Caco-2 (cell line): ENCODE measurements around the gene PEX14. TPM values are rescaled to one million over a fixed set of nuclear protein-coding genes. Genes with fewer than 3 reads are reported as not detected.

ENCODE experiments used
- BruUV-seq: library from RNA; stranded (reverse); fragments of 400-500 nt; replicated peaks from 2 replicates; lab custom pipeline; 2021; lab: Mats Ljungman, UMichigan
- CTCF ChIA-PET: fragments of 300-600 bp; sonication (Branson Sonifier 250); formaldehyde crosslinking; loops from one replicate; lab custom pipeline; 2022; ENCODE audit warnings: antibody characterized with exemption; lab: Charles Lee
- POLR2A ChIA-PET: fragments of 300-600 bp; sonication (Branson Sonifier 250); formaldehyde crosslinking; loops from one replicate; lab custom pipeline; 2022; ENCODE audit warnings: antibody characterized with exemption; lab: Charles Lee
- DNase-seq, 2 experiments: peaks; one replicate each; pipeline versions ENCODE4 v3.0.0 to v3.0.0-alpha.2; 2020 to 2022
- H3K27me3 ChIP-seq: replicated peaks from 2 replicates; pipeline ENCODE4 v1.6.0; 2011; ENCODE audit warnings: low read length; ENCODE audit not compliant: control insufficient read depth, insufficient read depth
- H3K36me3 ChIP-seq: 2 replicates; pipeline ENCODE4 v1.5.1; 2011; ENCODE audit warnings: low read length; ENCODE audit not compliant: control insufficient read depth, insufficient read depth
- H3K4me1 ChIP-seq: fragments of 250-450 bp; sonication (Bioruptor Pico); 2 replicates; pipeline ENCODE4 v1.5.1; 2020; ENCODE audit warnings: mild to moderate bottlenecking
- H3K4me3 ChIP-seq: 2 replicates; pipeline ENCODE4 v1.5.1; 2011; ENCODE audit warnings: low read depth, mild to moderate bottlenecking, control low read depth, low read length
- H3K9me3 ChIP-seq: fragments of 250-450 bp; sonication (Bioruptor Pico); 2 replicates; pipeline ENCODE4 v1.5.1; 2020; ENCODE audit warnings: mild to moderate bottlenecking, moderate library complexity
- H3K27ac Mint-ChIP-seq: one replicate; pipeline ENCODE4 v1.8.0; 2022; ENCODE audit warnings: mixed read lengths; ENCODE audit not compliant: unreplicated experiment
- H3K27me3 Mint-ChIP-seq: one replicate; pipeline ENCODE4 v1.8.0; 2022; ENCODE audit warnings: mixed read lengths; ENCODE audit not compliant: insufficient read depth, unreplicated experiment
- H3K36me3 Mint-ChIP-seq: one replicate; pipeline ENCODE4 v1.8.0; 2022; ENCODE audit warnings: mild to moderate bottlenecking, mixed read lengths; ENCODE audit not compliant: insufficient read depth, unreplicated experiment
- H3K4me1 Mint-ChIP-seq: one replicate; pipeline ENCODE4 v1.8.0; 2022; ENCODE audit warnings: low read depth, mixed read lengths; ENCODE audit not compliant: unreplicated experiment
- H3K4me3 Mint-ChIP-seq: one replicate; pipeline ENCODE4 v1.8.0; 2022; ENCODE audit warnings: mild to moderate bottlenecking, moderate library complexity, mixed read lengths; ENCODE audit not compliant: unreplicated experiment
- H3K9me3 Mint-ChIP-seq: one replicate; pipeline ENCODE4 v1.8.0; 2022; ENCODE audit warnings: mixed read lengths; ENCODE audit not compliant: unreplicated experiment
- intact Hi-C: fragments of 100-400 bp; cut with micrococcal nuclease; formaldehyde crosslinking; loops from one replicate; pipeline ENCODE4 v1.10.0; 2022; ENCODE audit not compliant: unreplicated experiment
- total RNA-seq: library from RNA; stranded (reverse); gene quantifications from 2 replicates; pipeline ENCODE4 v1.2.3, GENCODE V29; 2022
- TF ChIP-seq, protein P1 (sequence below), 2 experiments: fragments of 200-600 bp in 1 of 2; IDR thresholded peaks; 1 replicate in 1 of 2; 2 replicates in 1 of 2; pipeline versions ENCODE4 v1.5.1 to v1.8.0; 2011 to 2022; ENCODE audit warnings: antibody characterized with exemption in 1 of 2, control low read depth in 1 of 2, inconsistent platforms in 1 of 2, low read depth in 1 of 2, low read length in 1 of 2, mild to moderate bottlenecking in 1 of 2, moderate library complexity in 1 of 2; ENCODE audit not compliant: insufficient read depth in 1 of 2, severe bottlenecking in 1 of 2, unreplicated experiment in 1 of 2

The PEX14 gene
- total RNA-seq, 1 experiment from 2014 or later = 22.2 TPM

DNA sequence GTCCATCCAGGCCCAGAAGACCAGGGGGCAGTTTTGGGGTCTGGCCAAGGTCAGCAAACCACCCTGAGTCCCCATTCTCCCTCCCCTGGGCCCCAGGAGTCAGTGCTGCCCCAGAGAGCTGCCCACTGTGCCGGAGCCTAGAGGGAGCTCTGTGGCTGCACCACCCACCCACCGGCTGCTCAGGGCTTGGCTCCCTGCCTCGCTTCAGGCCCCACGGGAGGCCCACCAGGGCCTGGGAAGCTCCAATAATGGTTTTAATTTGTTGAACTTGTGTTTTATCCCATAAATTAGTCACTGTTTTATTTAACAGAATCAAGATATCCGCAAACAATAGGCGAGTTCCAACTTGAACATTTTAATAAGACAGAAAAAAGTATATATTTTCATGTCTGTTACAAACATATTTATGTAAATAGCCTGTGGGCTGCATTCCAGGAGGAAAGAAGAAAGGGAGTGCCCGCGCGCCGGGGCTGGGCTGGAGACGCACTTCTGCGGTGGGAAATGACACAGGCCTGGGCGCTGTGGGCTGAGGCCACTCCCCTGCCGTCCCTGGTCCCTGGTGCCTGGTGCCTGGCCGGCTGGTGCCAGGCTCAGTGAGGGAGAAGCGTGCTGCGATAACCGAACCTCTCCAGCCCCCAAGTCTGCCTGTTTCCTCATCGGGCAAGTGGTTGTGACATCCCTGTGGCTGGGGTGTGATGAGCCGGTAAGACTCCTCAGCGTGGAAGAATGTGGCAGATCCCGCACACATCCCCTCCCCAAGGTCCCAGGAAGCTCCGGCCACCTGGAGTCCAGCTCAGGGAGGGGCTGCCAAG, 160.5 kb downstream of the PEX14 start:
- Mint-ChIP-seq H3K27ac (no peak overlapping the region), H3K4me1 (no peaks in the 10 kb centered on the region), H3K27me3 (no peaks in the 10 kb centered on the region), H3K36me3 (peaks cover 7% of the 10 kb centered on the region), H3K9me3 (no peaks in the 10 kb centered on the region), H3K4me3 (no peak overlapping the region)
- no peak overlapping the region for H3K4me3 ChIP-seq
- BruUV-seq = no TSS peak
- H3K27me3 ChIP-seq = no peaks in the 10 kb centered on the region
- no peak for DNase-seq
- no peaks in the 10 kb centered on the region for H3K9me3 ChIP-seq
- intact Hi-C loops = loop anchor here (10.0 kb wide), 1 partner anchor 120 kb away; no protein-coding TSS in a partner anchor
- no peaks in the 10 kb centered on the region for H3K36me3 ChIP-seq
- no peaks in the 10 kb centered on the region for H3K4me1 ChIP-seq
- ChIA-PET CTCF (no interaction called here), POLR2A (no interaction called here)
- TF ChIP-seq, protein P1, sequence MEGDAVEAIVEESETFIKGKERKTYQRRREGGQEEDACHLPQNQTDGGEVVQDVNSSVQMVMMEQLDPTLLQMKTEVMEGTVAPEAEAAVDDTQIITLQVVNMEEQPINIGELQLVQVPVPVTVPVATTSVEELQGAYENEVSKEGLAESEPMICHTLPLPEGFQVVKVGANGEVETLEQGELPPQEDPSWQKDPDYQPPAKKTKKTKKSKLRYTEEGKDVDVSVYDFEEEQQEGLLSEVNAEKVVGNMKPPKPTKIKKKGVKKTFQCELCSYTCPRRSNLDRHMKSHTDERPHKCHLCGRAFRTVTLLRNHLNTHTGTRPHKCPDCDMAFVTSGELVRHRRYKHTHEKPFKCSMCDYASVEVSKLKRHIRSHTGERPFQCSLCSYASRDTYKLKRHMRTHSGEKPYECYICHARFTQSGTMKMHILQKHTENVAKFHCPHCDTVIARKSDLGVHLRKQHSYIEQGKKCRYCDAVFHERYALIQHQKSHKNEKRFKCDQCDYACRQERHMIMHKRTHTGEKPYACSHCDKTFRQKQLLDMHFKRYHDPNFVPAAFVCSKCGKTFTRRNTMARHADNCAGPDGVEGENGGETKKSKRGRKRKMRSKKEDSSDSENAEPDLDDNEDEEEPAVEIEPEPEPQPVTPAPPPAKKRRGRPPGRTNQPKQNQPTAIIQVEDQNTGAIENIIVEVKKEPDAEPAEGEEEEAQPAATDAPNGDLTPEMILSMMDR (IDR thresholded peaks at IDR 0.05; ENCODE audit: insufficient read depth in 1 of 2, low read depth in 1 of 2, low read length in 1 of 2, severe bottlenecking in 1 of 2, unreplicated experiment in 1 of 2) = no peak

DNA sequence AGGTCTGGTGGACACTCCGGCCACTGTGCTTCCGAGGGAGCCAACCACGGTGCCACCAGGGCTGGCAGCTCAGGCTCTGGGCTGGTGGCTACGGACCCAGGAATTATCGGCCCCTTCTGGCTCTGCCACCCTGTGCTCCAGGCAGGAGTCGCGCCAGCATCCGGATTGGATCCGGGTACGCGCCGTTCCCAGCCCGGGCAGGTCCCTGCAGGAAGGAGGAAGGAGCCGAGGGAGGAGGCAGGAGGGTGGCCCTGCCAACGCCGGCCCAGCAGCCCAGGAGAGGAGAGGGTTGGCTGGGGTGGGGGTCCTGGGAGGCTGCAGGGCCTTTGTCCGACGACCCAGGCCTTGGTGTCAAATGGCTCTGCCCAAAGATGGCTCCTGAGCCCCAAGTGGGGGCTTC, 161.2 kb downstream of the PEX14 start:
- peaks cover 1% of the 10 kb centered on the region for H3K4me1 Mint-ChIP-seq
- Histone ChIP-seq H3K4me3 (no peak overlapping the region), H3K9me3 (no peaks in the 10 kb centered on the region), H3K4me1 (no peaks in the 10 kb centered on the region), H3K36me3 (no peaks in the 10 kb centered on the region), H3K27me3 (no peaks in the 10 kb centered on the region)
- intact Hi-C loops = loop anchor here (10.0 kb wide), 1 partner anchor 121 kb away; no protein-coding TSS in a partner anchor
- no peak for DNase-seq
- BruUV-seq = no TSS peak
- no peaks in the 10 kb centered on the region for H3K27me3 Mint-ChIP-seq
- H3K9me3 Mint-ChIP-seq = no peaks in the 10 kb centered on the region
- TF ChIP-seq, protein P1 (IDR thresholded peaks at IDR 0.05; ENCODE audit: insufficient read depth in 1 of 2, low read depth in 1 of 2, low read length in 1 of 2, severe bottlenecking in 1 of 2, unreplicated experiment in 1 of 2) = no peak
- POLR2A ChIA-PET = no interaction called here
- no peak overlapping the region for H3K4me3 Mint-ChIP-seq
- H3K36me3 Mint-ChIP-seq = peaks cover 7% of the 10 kb centered on the region
- CTCF ChIA-PET = interaction anchor here (0.7 kb wide), 1 partner anchor 50 kb away, joined by 7 read pairs; no protein-coding TSS in a partner anchor
- H3K27ac Mint-ChIP-seq = no peak overlapping the region

DNA sequence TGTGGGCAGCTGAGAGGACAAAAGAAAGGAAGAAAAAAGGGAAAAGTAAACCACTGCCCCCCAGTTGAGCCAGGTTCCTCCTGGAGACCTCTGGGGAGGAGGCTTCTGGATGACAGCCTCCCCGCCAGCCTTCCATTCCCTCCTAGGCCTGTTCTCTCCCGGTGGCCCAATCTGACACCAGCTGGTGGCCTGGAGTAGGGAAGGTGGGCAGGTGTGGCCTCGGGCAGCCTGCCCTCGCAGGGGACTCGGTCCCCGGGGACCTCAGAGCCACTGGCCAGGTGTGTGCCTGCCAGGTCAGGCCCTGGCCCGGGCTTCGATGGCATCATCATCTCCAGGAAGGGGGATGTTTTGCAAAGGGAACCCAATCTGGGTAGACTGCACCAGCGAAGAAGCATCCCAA, 162.7 kb downstream of the PEX14 start:
- intact Hi-C loops = loop anchor here (10.0 kb wide), 1 partner anchor 123 kb away; no protein-coding TSS in a partner anchor
- CTCF ChIA-PET = no interaction called here
- H3K27me3 Mint-ChIP-seq = no peaks in the 10 kb centered on the region
- TF ChIP-seq, protein P1 (IDR thresholded peaks at IDR 0.05; ENCODE audit: insufficient read depth in 1 of 2, low read depth in 1 of 2, low read length in 1 of 2, severe bottlenecking in 1 of 2, unreplicated experiment in 1 of 2) = no peak
- no peak overlapping the region for H3K27ac Mint-ChIP-seq
- peaks cover 4% of the 10 kb centered on the region for H3K4me1 Mint-ChIP-seq
- no peaks in the 10 kb centered on the region for H3K9me3 Mint-ChIP-seq
- DNase-seq = no peak
- Histone ChIP-seq H3K4me3 (no peak overlapping the region), H3K4me1 (no peaks in the 10 kb centered on the region), H3K27me3 (no peaks in the 10 kb centered on the region), H3K36me3 (no peaks in the 10 kb centered on the region), H3K9me3 (no peaks in the 10 kb centered on the region)
- no peak overlapping the region for H3K4me3 Mint-ChIP-seq
- no TSS peak for BruUV-seq
- POLR2A ChIA-PET = no interaction called here
- peaks cover 7% of the 10 kb centered on the region for H3K36me3 Mint-ChIP-seq
